Effector memory CD8-positive, alpha-beta T cell (primary cell): ENCODE results near the gene UBLCP1.

Source experiments
- ATAC-seq: fragments of 150-1000 bp; cut with Tn5 transposase; replicated peaks from 2 replicates; pipeline ENCODE4 v1.10.0; 2021; ENCODE audit warnings: mild to moderate bottlenecking, moderate library complexity
- DNase-seq, 3 experiments: peaks; one replicate each; pipeline ENCODE4 v3.0.0; 2021
- H3K27ac Mint-ChIP-seq, 2 donors: one replicate each; pipeline ENCODE4 v1.8.0; 2022; ENCODE audit warnings: mild to moderate bottlenecking in 2 of 2, mixed read lengths in 2 of 2, moderate library complexity in 2 of 2
- H3K27me3 Mint-ChIP-seq, 2 donors: one replicate each; pipeline ENCODE4 v1.8.0; 2022; ENCODE audit warnings: mixed read lengths in 2 of 2
- H3K36me3 Mint-ChIP-seq: one replicate; pipeline ENCODE4 v1.8.0; 2022; ENCODE audit warnings: mild to moderate bottlenecking, moderate library complexity, mixed read lengths; ENCODE audit not compliant: insufficient read depth
- H3K4me1 Mint-ChIP-seq, 2 donors: one replicate each; pipeline ENCODE4 v1.8.0; 2022; ENCODE audit warnings: low read depth in 2 of 2, mixed read lengths in 2 of 2
- H3K4me3 Mint-ChIP-seq, 2 donors: one replicate each; pipeline ENCODE4 v1.8.0; 2022; ENCODE audit warnings: mild to moderate bottlenecking in 2 of 2, mixed read lengths in 2 of 2, moderate library complexity in 2 of 2
- H3K9me3 Mint-ChIP-seq, 2 donors: one replicate each; pipeline ENCODE4 v1.8.0; 2022; ENCODE audit warnings: mixed read lengths in 2 of 2

UBLCP1 gene

DNA sequence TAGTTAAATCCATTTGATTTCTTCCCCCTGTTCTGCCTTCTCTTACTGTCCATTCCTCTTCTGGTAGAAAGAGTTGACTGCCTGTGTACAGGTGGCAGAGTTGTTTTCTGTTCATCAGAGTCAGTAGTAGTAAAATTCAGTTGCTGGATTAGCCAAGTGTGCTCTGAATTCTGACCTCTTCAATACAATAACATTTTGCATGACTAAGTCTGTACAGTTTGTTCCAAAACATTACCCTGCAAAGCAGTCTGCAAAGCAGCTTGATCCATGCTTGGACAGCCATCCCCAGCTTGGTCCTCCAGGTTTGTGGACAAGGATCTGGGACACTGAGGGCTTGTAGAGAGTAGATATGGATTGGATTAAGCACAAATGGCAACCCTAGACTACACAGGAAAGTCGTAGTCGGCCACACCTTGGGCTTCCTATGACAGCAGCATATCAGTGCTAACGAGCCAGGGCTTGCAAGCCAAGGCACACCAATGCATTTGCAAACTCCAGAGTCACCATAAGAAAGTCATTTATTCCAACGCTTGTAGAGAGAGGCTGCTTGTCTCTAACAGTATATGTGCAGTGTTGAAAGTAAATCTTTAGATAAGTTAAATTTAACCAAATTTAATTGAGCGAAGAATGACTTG is 42.0 kb downstream of the UBLCP1 start:
- DNase-seq: no peak
- Mint-ChIP-seq H3K36me3 (no peaks in the 10 kb centered on the region), H3K27me3 (peaks cover 45 to 56% of the 10 kb centered on the region in 2 donors), H3K4me1 (peaks cover 0 to 2% of the 10 kb centered on the region in 2 donors), H3K9me3 (peaks cover 7 to 17% of the 10 kb centered on the region in 2 donors), H3K27ac (no peak overlapping the region), H3K4me3 (no peak overlapping the region)
- ATAC-seq: no peak

DNA sequence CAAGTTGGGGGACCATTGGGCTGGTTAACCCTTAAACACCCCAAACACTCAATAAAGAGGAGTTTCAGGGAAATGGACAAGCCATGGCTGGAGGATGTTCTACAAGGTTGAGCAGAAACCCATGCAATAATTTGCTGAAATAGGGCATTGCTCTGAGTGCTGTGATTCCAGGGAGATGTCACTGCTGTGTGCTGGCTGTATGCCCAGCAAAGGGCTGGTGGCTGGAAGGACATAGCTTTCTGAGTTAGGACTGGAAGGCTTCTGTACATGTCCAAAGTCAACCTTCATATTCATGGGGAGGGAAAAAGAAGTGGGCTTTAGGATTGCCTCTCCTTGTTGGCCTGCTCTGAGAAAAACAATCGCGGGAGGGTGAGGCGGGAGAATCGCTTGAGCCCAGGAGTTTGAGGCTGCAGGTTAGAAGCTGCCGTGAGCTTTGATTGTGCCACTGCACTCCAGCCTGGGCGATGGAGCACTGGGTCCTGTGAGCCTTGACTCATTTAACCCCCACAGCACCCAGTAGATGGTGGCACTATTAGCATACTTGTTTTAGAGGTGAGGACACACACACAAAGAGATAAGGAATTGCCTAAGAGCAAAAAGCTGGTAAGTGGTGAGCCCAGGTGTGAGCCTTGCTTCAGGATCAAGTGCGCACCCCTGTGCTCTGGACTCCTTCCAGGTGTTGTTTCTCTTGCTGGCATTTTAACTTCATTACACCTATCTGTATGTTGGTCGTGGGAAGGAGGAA is 46.8 kb downstream of the UBLCP1 start:
- no peak for DNase-seq
- Mint-ChIP-seq H3K4me3 (peak overlapping the region in 1 of 2 donors; percentile 17), H3K4me1 (peaks cover 0 to 8% of the 10 kb centered on the region in 2 donors), H3K27me3 (peaks cover 50 to 59% of the 10 kb centered on the region in 2 donors), H3K27ac (no peak overlapping the region), H3K9me3 (no peaks in the 10 kb centered on the region), H3K36me3 (no peaks in the 10 kb centered on the region)
- no peak for ATAC-seq

DNA sequence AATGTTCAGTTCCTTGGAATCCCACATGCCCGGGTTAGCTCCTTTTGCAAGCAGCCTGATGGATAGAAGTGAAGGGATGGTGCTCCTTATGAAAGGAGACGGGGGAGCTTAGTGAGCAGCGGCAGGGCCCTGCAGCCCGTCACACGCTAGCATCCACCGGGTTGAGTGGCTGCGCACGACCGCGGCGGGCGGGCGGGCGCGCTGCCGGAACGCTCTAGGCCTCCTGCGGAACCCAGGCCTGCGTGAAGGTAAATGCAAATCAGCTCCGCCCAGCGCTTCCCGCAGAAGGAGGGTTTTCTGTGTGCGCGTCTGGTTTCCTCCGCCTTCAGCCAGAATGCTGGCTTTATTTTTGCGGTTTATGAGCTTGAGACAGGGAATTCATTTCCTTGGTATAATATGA is 47.4 kb downstream of the UBLCP1 start:
- no peaks in the 10 kb centered on the region for H3K9me3 Mint-ChIP-seq
- no peak overlapping the region for H3K27ac Mint-ChIP-seq
- peak overlapping the region in 1 of 2 donors; percentile 17 for H3K4me3 Mint-ChIP-seq
- H3K4me1 Mint-ChIP-seq: peaks cover 0 to 8% of the 10 kb centered on the region in 2 donors
- no peaks in the 10 kb centered on the region for H3K36me3 Mint-ChIP-seq
- H3K27me3 Mint-ChIP-seq: peaks cover 50 to 59% of the 10 kb centered on the region in 2 donors
- ATAC-seq (peak; percentile 52), DNase-seq (no peak)

DNA sequence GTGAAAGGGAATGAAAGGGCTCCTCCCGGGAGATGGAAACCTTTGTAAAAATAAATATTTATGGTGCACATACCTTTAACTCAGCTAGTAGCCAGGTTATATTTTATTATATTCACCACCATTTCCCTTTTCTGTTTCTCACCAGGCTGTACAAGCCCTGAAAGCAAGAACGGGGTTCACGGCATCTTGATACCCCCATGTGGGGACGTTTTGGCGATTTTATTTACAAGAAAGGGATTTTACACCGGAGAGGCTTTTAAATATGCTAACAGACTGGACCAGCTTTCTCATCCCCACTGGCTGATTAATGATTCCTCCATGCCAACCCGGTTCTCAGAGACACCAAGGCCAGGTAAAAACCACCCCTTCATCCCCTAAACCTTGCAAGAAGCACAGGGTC is 48.0 kb downstream of the UBLCP1 start:
- ATAC-seq: no peak
- peaks cover 50 to 59% of the 10 kb centered on the region in 2 donors for H3K27me3 Mint-ChIP-seq
- H3K4me1 Mint-ChIP-seq: peaks cover 0 to 8% of the 10 kb centered on the region in 2 donors
- H3K36me3 Mint-ChIP-seq: no peaks in the 10 kb centered on the region
- H3K4me3 Mint-ChIP-seq: no peak overlapping the region
- DNase-seq: no peak
- H3K9me3 Mint-ChIP-seq: no peaks in the 10 kb centered on the region
- no peak overlapping the region for H3K27ac Mint-ChIP-seq

DNA sequence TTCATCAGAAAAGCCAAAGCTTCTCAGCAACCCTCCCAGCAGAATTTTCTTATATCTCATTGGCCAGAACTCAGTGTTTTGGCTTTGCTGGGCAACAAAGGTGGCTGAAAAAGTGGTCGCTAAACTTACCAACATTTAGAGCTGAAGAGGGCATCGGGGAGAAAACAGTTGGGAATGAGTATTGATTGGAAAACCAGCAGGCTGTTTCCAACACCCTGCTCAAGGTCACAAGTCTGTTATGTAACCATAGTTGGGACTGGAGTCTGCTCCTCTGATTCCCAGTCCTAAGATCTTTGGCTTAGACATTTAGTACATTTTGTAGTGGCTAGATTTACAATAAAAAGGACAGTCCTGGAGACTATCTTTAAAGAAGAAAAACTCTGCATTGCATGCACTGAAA is 50.1 kb downstream of the UBLCP1 start:
- H3K27me3 Mint-ChIP-seq: peaks cover 41 to 54% of the 10 kb centered on the region in 2 donors
- no peaks in the 10 kb centered on the region for H3K9me3 Mint-ChIP-seq
- H3K4me1 Mint-ChIP-seq: peaks cover 0 to 8% of the 10 kb centered on the region in 2 donors
- H3K36me3 Mint-ChIP-seq: no peaks in the 10 kb centered on the region
- no peak overlapping the region for H3K4me3 Mint-ChIP-seq
- no peak overlapping the region for H3K27ac Mint-ChIP-seq
- ATAC-seq (no peak), DNase-seq (no peak)

DNA sequence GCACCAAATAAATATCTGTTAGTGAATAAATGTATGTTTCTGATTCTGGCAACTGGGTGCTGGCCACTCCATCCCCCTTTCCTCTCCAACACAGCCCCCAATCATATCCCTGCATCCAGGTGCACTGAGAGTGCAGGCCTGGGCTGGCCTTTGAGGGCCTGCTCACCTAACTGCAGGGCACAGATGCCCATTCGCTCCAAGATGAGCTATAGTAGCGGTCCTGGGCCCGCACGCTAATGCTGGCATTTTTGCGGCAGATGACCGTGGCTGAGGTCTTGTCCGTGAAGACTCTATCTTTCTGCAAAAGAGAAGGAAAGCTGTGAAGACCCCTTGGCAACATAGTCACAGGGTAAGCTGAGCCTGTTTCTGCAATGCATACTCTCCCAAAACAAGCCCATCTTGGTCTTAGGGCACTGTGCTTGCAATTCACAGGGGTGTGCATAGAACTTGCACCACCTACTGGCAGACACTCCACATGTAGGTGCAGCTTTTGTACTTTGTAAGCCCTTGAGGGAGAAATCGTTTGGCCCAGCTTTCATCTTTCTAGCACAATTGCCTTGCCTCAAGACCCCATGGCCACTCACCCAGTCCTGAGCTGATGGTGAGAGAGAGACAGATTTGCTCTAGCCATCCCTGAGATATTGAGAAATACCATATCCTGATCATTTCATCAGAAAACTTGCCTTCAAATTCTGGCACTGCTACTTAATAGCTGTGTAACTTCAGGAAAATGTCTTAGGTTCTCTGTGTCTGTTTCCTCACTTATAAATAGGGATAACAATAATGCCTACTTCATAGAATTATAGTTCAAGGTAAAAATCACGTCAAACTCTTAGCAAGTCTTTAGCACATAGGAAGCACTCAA is 53.7 kb downstream of the UBLCP1 start:
- Mint-ChIP-seq H3K27ac (no peak overlapping the region), H3K4me3 (no peak overlapping the region), H3K36me3 (no peaks in the 10 kb centered on the region), H3K27me3 (peaks cover 11 to 27% of the 10 kb centered on the region in 2 donors), H3K4me1 (no peaks in the 10 kb centered on the region), H3K9me3 (no peaks in the 10 kb centered on the region)
- ATAC-seq (peak; percentile 68), DNase-seq (peak; percentile 21 to 37 (median 33))

DNA sequence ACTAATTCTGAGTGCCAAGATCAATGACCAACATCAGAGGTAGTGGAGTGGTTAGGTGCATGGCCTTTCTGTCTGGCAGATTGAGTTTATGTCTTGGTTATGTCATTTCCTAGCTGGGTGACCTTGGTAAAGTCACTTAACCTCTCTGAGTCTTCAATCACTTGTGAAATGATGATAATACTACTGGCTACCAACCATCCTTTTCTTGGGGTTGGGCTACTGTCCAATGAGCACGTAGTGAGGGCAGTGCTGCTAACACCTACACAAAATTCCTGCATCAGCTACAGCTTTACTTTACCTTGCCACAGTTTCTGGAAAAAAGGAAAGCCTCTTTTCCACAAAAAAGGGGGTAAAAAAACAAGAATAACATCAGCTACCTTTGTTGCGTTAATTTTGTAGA is 54.8 kb downstream of the UBLCP1 start:
- Mint-ChIP-seq H3K36me3 (no peaks in the 10 kb centered on the region), H3K4me3 (no peak overlapping the region), H3K27me3 (peaks cover 10 to 16% of the 10 kb centered on the region in 2 donors), H3K9me3 (no peaks in the 10 kb centered on the region), H3K4me1 (no peaks in the 10 kb centered on the region), H3K27ac (no peak overlapping the region)
- ATAC-seq (no peak), DNase-seq (no peak)

DNA sequence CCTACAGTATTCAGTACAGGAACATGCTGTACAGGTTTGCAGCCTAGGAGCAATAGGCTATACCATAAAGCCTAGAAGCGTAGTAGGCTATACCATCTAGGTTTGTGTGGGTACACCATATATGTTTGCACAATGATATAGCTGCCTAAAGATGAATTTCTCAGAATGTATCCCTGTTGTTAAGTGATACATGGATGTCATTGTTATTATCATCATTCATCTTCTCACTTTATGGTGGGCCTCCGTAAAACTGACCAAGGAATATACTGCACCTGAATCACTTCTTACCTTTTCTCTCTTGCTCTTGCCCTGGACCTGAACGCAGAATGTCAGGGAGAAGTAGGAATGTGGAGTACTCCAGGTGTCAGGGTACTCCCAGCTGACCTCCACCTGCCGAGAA is 55.4 kb downstream of the UBLCP1 start:
- ATAC-seq (no peak), DNase-seq (no peak)
- no peak overlapping the region for H3K4me3 Mint-ChIP-seq
- H3K27me3 Mint-ChIP-seq: peaks cover 10 to 11% of the 10 kb centered on the region in 2 donors
- H3K36me3 Mint-ChIP-seq: no peaks in the 10 kb centered on the region
- H3K9me3 Mint-ChIP-seq: no peaks in the 10 kb centered on the region
- no peaks in the 10 kb centered on the region for H3K4me1 Mint-ChIP-seq
- no peak overlapping the region for H3K27ac Mint-ChIP-seq

DNA sequence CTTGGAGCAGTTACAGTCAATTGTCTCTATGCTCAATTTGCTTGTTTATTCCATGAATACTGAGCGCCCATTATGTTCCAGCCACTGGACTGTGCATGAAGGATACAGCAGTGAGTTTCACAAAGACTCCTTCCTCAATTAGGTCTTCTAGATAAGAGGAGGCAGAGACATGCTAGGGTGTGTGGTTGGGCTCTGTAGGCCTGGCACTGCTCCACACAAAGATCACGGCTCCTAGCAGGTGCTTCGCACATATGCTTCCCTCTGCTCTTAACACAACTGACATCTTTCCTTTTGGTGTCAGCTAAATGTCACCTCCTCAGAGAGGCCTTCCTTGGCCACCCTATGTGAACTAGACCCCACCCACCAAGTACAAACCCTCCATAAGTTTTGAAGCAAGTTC is 56.3 kb downstream of the UBLCP1 start:
- DNase-seq (no peak), ATAC-seq (no peak)
- Mint-ChIP-seq H3K4me1 (no peaks in the 10 kb centered on the region), H3K36me3 (no peaks in the 10 kb centered on the region), H3K27me3 (peaks cover 2 to 11% of the 10 kb centered on the region in 2 donors), H3K9me3 (no peaks in the 10 kb centered on the region), H3K27ac (no peak overlapping the region), H3K4me3 (no peak overlapping the region)

DNA sequence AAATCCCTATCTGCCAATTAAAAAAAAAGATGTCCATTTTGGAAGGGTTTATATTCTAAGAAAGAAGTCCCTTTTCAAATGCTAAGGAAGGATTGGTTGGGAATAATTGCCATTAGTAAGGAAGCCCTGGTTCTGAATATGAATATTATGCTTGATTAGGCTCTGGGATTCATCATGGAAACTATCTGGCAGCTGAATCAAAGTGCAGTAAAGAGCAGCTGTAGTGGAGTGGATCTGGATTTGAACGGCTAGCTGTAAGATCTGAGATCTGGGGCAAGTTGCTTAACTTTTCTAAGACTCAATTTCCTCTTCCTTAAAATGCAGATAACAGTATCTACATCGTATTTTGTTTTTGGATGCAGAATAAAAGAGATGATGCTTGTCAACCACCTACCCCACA is 56.7 kb downstream of the UBLCP1 start:
- DNase-seq: no peak
- no peak overlapping the region for H3K27ac Mint-ChIP-seq
- no peaks in the 10 kb centered on the region for H3K9me3 Mint-ChIP-seq
- no peaks in the 10 kb centered on the region for H3K36me3 Mint-ChIP-seq
- peaks cover 5 to 11% of the 10 kb centered on the region in 2 donors for H3K27me3 Mint-ChIP-seq
- ATAC-seq: no peak
- no peaks in the 10 kb centered on the region for H3K4me1 Mint-ChIP-seq
- no peak overlapping the region for H3K4me3 Mint-ChIP-seq

DNA sequence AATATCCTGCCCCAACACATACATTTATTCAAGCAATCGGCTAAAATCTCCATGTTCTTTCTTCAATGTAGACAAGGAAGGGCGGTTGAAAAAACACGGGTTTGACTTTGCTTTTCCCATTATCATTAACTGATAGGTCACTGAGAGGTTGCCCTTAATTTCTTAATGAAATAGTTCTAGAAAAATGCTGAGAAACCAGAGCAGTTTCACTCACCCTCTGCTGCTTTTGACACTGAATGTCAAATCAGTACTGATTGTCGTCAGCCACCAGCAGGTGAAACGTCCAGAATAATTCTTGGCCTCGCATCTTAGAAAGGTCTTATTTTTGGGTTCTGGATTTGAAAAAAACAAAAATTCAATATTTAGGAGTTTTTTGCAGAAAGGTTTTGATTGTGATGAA is 59.1 kb downstream of the UBLCP1 start:
- Mint-ChIP-seq H3K4me1 (no peaks in the 10 kb centered on the region), H3K4me3 (no peak overlapping the region), H3K9me3 (no peaks in the 10 kb centered on the region), H3K36me3 (no peaks in the 10 kb centered on the region), H3K27me3 (peaks cover 19 to 20% of the 10 kb centered on the region in 2 donors), H3K27ac (no peak overlapping the region)
- DNase-seq: no peak
- ATAC-seq: no peak

DNA sequence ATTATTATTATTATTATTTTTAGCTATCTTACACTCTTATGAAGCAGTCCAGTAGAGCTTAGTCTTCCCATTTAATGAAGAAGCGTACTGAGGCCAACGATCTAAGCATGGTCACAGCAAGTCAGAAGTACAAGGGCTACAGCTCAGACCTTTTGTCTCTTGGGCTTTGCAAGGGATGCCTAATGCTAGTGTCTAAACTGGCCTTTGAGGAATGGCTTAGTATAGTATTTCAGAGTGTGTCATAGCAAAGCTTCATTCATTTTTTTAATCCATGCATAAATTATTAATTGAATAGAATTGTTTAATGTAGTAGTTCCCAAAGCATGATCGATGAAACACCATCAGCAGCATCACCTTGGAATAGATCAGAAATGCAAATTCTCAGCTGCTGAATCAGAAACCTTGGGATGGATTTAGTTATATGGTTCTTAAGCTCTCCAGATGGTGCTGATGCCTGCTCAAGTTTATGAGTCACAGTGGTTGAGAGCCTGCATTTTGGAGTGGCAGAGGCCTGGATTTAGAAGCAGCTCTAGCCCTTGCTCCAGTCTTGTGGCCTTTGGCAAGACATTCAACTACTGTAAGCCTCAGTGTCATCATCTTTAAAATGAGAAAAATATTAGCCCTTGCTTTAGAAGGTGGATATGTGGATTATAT is 61.1 kb downstream of the UBLCP1 start:
- Mint-ChIP-seq H3K36me3 (no peaks in the 10 kb centered on the region), H3K27ac (no peak overlapping the region), H3K27me3 (peaks cover 19 to 20% of the 10 kb centered on the region in 2 donors), H3K4me3 (no peak overlapping the region), H3K4me1 (no peaks in the 10 kb centered on the region), H3K9me3 (no peaks in the 10 kb centered on the region)
- no peak for ATAC-seq
- DNase-seq: no peak

DNA sequence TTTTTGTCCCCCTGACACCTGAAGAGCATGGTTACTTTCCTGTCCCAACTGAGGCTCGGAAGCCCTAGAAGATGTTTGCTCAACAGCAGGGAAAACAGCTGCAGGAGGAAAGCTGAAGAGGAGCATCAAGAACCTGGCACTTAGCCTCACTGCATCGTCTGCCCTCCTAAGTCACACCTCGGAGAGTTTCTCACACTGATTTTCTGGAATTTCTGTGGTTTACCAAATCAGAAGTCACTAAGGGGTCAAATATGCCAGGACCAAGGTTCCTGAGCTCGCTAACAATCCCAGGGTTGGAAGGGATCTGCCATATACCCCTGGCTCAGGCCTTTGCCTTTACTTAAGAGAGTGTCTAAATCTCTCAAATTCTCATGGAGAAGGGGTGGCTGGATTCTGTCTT is 61.9 kb downstream of the UBLCP1 start:
- DNase-seq (no peak), ATAC-seq (no peak)
- H3K27me3 Mint-ChIP-seq: peaks cover 19 to 20% of the 10 kb centered on the region in 2 donors
- no peak overlapping the region for H3K27ac Mint-ChIP-seq
- no peaks in the 10 kb centered on the region for H3K36me3 Mint-ChIP-seq
- no peaks in the 10 kb centered on the region for H3K9me3 Mint-ChIP-seq
- H3K4me1 Mint-ChIP-seq: no peaks in the 10 kb centered on the region
- H3K4me3 Mint-ChIP-seq: no peak overlapping the region
